Esophagus squamous epithelium (tissue), 5 donors: ENCODE results near the gene WNT2B. TPM values are rescaled to one million over a fixed set of nuclear protein-coding genes. Genes with fewer than 3 reads are reported as not detected.

Experiments
- DNase-seq: peaks from one replicate; lab custom pipeline; 2025; lab: John Stamatoyannopoulos, UW
- H3K27ac ChIP-seq, 4 donors: fragments of 200-600 bp; sonication (generic); one replicate each; pipeline ENCODE4 v1.5.1; 2016 to 2019; ENCODE audit warnings: mild to moderate bottlenecking in 1 of 4
- H3K27me3 ChIP-seq, 4 donors: fragments of 200-600 bp; sonication (generic); 1 replicate in 3 of 4; 2 replicates in 1 of 4; pipeline versions ENCODE4 v1.5.1 to v1.6.0; 2017 to 2021; ENCODE audit warnings: antibody characterized with exemption in 1 of 4
- H3K36me3 ChIP-seq, 3 donors: fragments of 200-600 bp; sonication (generic); one replicate each; pipeline ENCODE4 v1.5.1; 2016 to 2019
- H3K4me1 ChIP-seq, 3 donors: fragments of 200-600 bp; sonication (generic); one replicate each; pipeline ENCODE4 v1.5.1; 2017 to 2019
- H3K4me3 ChIP-seq, 4 donors: fragments of 200-600 bp; sonication (generic); 1 replicate in 3 of 4; 2 replicates in 1 of 4; pipeline ENCODE4 v1.5.1; 2016 to 2019; ENCODE audit warnings: mild to moderate bottlenecking in 2 of 4, moderate library complexity in 1 of 4
- H3K9me3 ChIP-seq, 3 donors: fragments of 200-600 bp; sonication (generic); one replicate each; pipeline ENCODE4 v1.5.1; 2016 to 2019
- CTCF ChIP-seq, 6 experiments: fragments of 450-650 bp in 4 of 6; fragments of 200-600 bp in 2 of 6; sonication (generic) in 2 of 6; IDR thresholded peaks; one replicate each; pipeline ENCODE4 v1.5.1; 2016 to 2019; ENCODE audit warnings: antibody characterized with exemption in 6 of 6, mild to moderate bottlenecking in 4 of 6, moderate library complexity in 4 of 6
- POLR2A ChIP-seq, 4 donors: fragments of 450-650 bp; IDR thresholded peaks; one replicate each; pipeline ENCODE4 v1.6.1; 2017; ENCODE audit warnings: antibody characterized with exemption in 4 of 4, mild to moderate bottlenecking in 4 of 4, moderate library complexity in 3 of 4
- WGBS, 2 donors: methylation state at CpG; one replicate each; pipeline ENCODE4 v1.1.5; 2018; 5-methylcytosine and 5-hydroxymethylcytosine counted together
- intact Hi-C: fragments of 100-400 bp; cut with DNase I; formaldehyde crosslinking; loops from one replicate; pipeline ENCODE4 v1.15.0; 2022
- total RNA-seq, 4 donors: library from RNA; depleted of rRNA; stranded (reverse); fragments of >200 nt; gene quantifications; one replicate each; pipeline ENCODE4 v1.1.0, GENCODE V29; 2016
- donor health status: DM: yes; HTN: yes; CAD: no.

Gene WNT2B
- total RNA-seq, 4 donors from 2014 or later: 2.9 to 11.6 (median 8.2) TPM

- Histone ChIP-seq H3K27me3 (no peaks in the 10 kb centered on the region), H3K4me3 (no peak overlapping the region), H3K9me3 (no peaks in the 10 kb centered on the region), H3K27ac (no peak overlapping the region), H3K36me3 (no peaks in the 10 kb centered on the region), H3K4me1 (no peaks in the 10 kb centered on the region)
- intact Hi-C loops: no loop called here
- TF ChIP-seq CTCF (IDR thresholded peaks at IDR 0.05) (no peak), POLR2A (IDR thresholded peaks at IDR 0.05) (no peak)
- WGBS, 2 donors: 68 to 77% methylated on average over 6 of the region's 6 CpGs
- no peak for DNase-seq
Measured at GRCh38 chr1:112493351-112493750, 15.4 kb upstream of the WNT2B start.

- Histone ChIP-seq H3K36me3 (no peaks in the 10 kb centered on the region), H3K27ac (no peak overlapping the region), H3K27me3 (no peaks in the 10 kb centered on the region), H3K9me3 (no peaks in the 10 kb centered on the region), H3K4me3 (no peak overlapping the region), H3K4me1 (peaks cover 0 to 1% (median 0%) of the 10 kb centered on the region in 3 donors)
- no peak for DNase-seq
- 69 to 82% methylated on average over 4 to 5 of the region's 5 CpGs for WGBS, 2 donors
- intact Hi-C loops: no loop called here
- TF ChIP-seq POLR2A (IDR thresholded peaks at IDR 0.05): no peak
Measured at GRCh38 chr1:112496290-112496689, 12.5 kb upstream of the WNT2B start.

- H3K27me3 ChIP-seq: peaks cover 0 to 30% (median 0%) of the 10 kb centered on the region in 4 donors
- intact Hi-C loops: loop anchor here (5.0 to 10.0 kb wide), 2 partner anchors 115 to 203 kb away; partner anchors contain the start of genes CAPZA1, RHOC and ST7L
- H3K27ac ChIP-seq: peak overlapping the region in 3 of 4 donors; percentile 66 to 76 (median 68)
- WGBS, 2 donors: 15 to 27% methylated on average over 7 to 8 of the region's 65 CpGs
- H3K4me3 ChIP-seq: peak overlapping the region; percentile 55 to 74 (median 65)
- H3K4me1 ChIP-seq: peaks cover 7 to 22% (median 18%) of the 10 kb centered on the region in 3 donors
- H3K36me3 ChIP-seq: no peaks in the 10 kb centered on the region
- no peaks in the 10 kb centered on the region for H3K9me3 ChIP-seq
- TF ChIP-seq CTCF (IDR thresholded peaks at IDR 0.05) (peak; percentile 55 to 86 (median 73)), POLR2A (IDR thresholded peaks at IDR 0.05) (no peak)
- DNase-seq: no peak
Measured at GRCh38 chr1:112501810-112502641, 6.7 kb upstream of the WNT2B start.

GRCh38 chr1:112502826-112503225, 5.9 kb upstream of the WNT2B start:
- TF ChIP-seq CTCF (IDR thresholded peaks at IDR 0.05): no peak
- no peak for TF ChIP-seq POLR2A (IDR thresholded peaks at IDR 0.05)
- H3K9me3 ChIP-seq: no peaks in the 10 kb centered on the region
- peak overlapping the region in 2 of 4 donors; percentile 67 to 74 for H3K4me3 ChIP-seq
- peaks cover 0 to 37% (median 1%) of the 10 kb centered on the region in 4 donors for H3K27me3 ChIP-seq
- 50 to 65% methylated on average over 1 to 2 of the region's 2 CpGs for WGBS, 2 donors
- intact Hi-C loops: loop anchor here (5.0 to 10.0 kb wide), 2 partner anchors 114 to 202 kb away; partner anchors contain the start of genes CAPZA1, RHOC and ST7L
- no peak overlapping the region for H3K27ac ChIP-seq
- H3K36me3 ChIP-seq: no peaks in the 10 kb centered on the region
- no peak for DNase-seq
- peaks cover 7 to 27% (median 21%) of the 10 kb centered on the region in 3 donors for H3K4me1 ChIP-seq

GRCh38 chr1:112504001-112504660, 4.6 kb upstream of the WNT2B start:
- Histone ChIP-seq H3K27ac (no peak overlapping the region), H3K9me3 (no peaks in the 10 kb centered on the region), H3K36me3 (no peaks in the 10 kb centered on the region), H3K4me1 (peaks cover 15 to 40% (median 30%) of the 10 kb centered on the region in 3 donors), H3K27me3 (peaks cover 0 to 50% (median 3%) of the 10 kb centered on the region in 4 donors), H3K4me3 (no peak overlapping the region)
- WGBS, 2 donors: 72 to 86% methylated on average over 11 of the region's 11 CpGs
- no peak for DNase-seq
- intact Hi-C loops: loop anchor here (5.0 to 10.0 kb wide), 2 partner anchors 113 to 201 kb away; partner anchors contain the start of genes CAPZA1, RHOC and ST7L
- TF ChIP-seq CTCF (IDR thresholded peaks at IDR 0.05) (no peak), POLR2A (IDR thresholded peaks at IDR 0.05) (no peak)
